Rectal smooth muscle tissue (tissue), 1 donor: ENCODE data around the gene CHRNB1.

ENCODE experiments used
- H3K27ac ChIP-seq: one replicate; pipeline ENCODE4 v1.7.0; 2013; ENCODE audit warnings: low read depth, low read length, inconsistent platforms
- H3K27me3 ChIP-seq: one replicate; pipeline ENCODE4 v1.7.0; 2013; ENCODE audit warnings: low read length; ENCODE audit not compliant: control insufficient read depth, insufficient read depth
- H3K36me3 ChIP-seq: one replicate; pipeline ENCODE4 v1.7.0; 2013; ENCODE audit warnings: low read length; ENCODE audit not compliant: control insufficient read depth, insufficient read depth
- H3K4me1 ChIP-seq: one replicate; pipeline ENCODE4 v1.7.0; 2013; ENCODE audit warnings: low read length; ENCODE audit not compliant: control insufficient read depth, insufficient read depth
- H3K4me3 ChIP-seq: one replicate; pipeline ENCODE4 v1.7.0; 2013; ENCODE audit warnings: low read length
- H3K9ac ChIP-seq: one replicate; pipeline ENCODE4 v1.7.0; 2013; ENCODE audit warnings: low read length

Gene CHRNB1

DNA sequence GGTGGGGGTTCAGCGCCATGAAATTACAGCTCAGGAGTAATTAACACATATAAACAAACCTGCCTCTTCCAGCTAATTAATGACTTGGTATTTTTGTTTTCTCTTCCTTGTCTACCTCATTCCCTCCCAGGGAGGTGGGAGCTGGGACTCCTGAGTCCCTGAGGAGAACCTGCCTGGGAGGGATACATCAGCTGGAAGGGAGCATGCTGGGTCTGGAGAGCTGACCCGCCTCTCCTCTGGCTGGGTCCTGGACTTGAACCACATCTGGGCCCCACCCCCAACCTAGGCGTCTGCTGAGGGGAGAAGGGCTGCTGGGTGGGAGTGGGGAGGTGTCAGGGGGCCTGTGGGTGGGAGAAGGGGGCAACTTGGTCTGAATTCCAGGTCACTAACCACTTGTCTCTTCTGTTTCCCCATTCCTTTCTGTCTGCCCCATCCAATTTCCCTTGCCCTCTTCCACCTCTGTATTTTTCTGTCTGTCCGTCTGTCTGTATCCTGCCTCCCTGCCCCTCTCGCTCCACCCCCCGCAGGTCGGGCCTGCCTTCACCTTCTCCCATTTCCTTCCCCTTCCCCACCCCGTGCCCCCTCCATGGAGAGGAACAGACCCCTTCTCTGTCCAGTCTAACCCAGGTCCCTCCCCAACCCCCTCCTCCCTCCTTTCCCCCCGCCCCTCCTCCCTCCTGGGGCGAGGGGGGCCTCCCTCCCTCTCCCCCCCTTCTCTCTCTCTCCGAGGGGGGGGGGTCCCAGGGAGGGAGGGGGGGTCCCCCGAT, 37.2 kb upstream of the CHRNB1 start, which contains the start of gene NLGN2:
TSS of gene NLGN2 (plus strand) at position 361 of the 767 bp plus-strand sequence. CDS start 411 bp downstream, outside the sequence.
- Histone ChIP-seq H3K27ac (no peak within 1 kb of the TSS), H3K4me3 (no peak within 1 kb of the TSS), H3K27me3 (peaks cover 4% of the 10 kb centered on the region), H3K36me3 (peaks cover 6% of the 10 kb centered on the region), H3K9ac (no peak within 1 kb of the TSS), H3K4me1 (peaks cover 11% of the 10 kb centered on the region)

GRCh38 chr17:7408252-7408727, 36.6 kb upstream of the CHRNB1 start:
- Histone ChIP-seq H3K27ac (no peak overlapping the region), H3K9ac (no peak overlapping the region), H3K4me1 (peaks cover 5% of the 10 kb centered on the region), H3K4me3 (no peak overlapping the region), H3K27me3 (peaks cover 4% of the 10 kb centered on the region), H3K36me3 (peaks cover 6% of the 10 kb centered on the region)

DNA sequence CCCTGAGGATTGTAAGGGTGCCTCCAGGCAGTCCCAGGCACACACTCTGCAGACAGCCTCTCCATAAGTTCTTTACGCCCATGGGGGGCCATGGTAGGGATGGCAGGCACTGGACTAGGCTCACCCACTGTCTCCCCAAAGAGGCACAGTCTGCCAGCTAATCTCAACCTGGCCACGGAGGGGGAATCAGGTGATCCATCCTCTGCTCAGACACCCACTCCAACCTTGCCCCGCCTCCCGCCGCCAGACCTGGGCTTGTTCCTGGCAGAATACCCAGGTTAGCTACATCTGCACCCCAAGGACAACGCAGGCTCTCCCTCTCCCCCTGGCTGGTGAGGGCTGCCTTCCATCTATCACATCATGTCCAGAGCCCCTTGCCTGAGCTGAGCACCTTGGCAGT, 36.0 kb upstream of the CHRNB1 start:
- Histone ChIP-seq H3K27ac (no peak overlapping the region), H3K27me3 (peaks cover 4% of the 10 kb centered on the region), H3K36me3 (peaks cover 6% of the 10 kb centered on the region), H3K9ac (no peak overlapping the region), H3K4me1 (peaks cover 5% of the 10 kb centered on the region), H3K4me3 (no peak overlapping the region)

- H3K27ac ChIP-seq = no peak overlapping the region
- H3K4me1 ChIP-seq = peaks cover 5% of the 10 kb centered on the region
- no peak overlapping the region for H3K4me3 ChIP-seq
- no peak overlapping the region for H3K9ac ChIP-seq
- H3K27me3 ChIP-seq = peaks cover 4% of the 10 kb centered on the region
- H3K36me3 ChIP-seq = peaks cover 6% of the 10 kb centered on the region
Measured at GRCh38 chr17:7409716-7410115, 35.1 kb upstream of the CHRNB1 start.

DNA sequence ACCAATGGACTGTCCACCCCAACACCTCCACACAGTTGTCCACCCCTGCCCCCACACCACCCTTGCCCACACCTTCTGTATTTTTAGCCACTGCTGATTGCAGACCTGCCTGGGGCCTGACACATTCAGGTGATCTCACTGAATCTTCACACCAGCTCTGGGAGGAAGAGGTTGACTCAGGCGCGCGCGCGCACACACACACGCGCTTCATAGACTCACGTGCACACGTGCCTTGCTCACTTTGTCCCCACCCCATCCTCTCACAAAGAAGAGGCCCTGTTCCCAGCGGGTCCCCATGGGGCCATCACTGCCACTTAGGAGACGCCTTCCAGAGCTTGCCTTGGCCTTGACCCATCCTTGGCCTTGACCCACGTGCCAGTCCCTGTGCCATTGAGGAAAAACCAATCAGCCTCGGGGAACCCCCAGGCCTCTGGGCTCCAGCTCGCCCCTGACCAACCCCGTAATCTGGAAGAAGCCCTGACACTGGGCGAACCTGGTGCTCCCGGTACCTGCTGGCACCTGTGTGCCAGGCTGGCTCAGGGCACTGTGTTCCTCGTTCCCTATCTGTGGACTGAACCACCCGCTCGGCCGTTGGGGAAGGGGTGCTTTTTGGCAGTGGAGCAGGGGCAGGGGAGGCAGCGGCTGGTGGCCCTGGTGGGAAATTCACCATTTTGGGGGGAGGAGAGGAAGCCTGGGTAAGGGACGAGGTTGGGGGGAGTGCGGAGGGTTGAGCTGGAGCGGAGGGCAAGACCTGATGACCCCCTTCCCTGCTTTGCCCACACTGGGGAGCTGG, 34.0 kb upstream of the CHRNB1 start:
- Histone ChIP-seq H3K9ac (no peak overlapping the region), H3K27me3 (peaks cover 4% of the 10 kb centered on the region), H3K4me3 (no peak overlapping the region), H3K4me1 (peaks cover 5% of the 10 kb centered on the region), H3K36me3 (peaks cover 6% of the 10 kb centered on the region), H3K27ac (no peak overlapping the region)

- H3K4me3 ChIP-seq = no peak overlapping the region
- H3K4me1 ChIP-seq = no peaks in the 10 kb centered on the region
- H3K27me3 ChIP-seq = peaks cover 4% of the 10 kb centered on the region
- no peak overlapping the region for H3K9ac ChIP-seq
- no peak overlapping the region for H3K27ac ChIP-seq
- H3K36me3 ChIP-seq = peaks cover 6% of the 10 kb centered on the region
Measured at GRCh38 chr17:7411427-7411750, 33.5 kb upstream of the CHRNB1 start.

- H3K4me1 ChIP-seq = no peaks in the 10 kb centered on the region
- H3K4me3 ChIP-seq = no peak overlapping the region
- peaks cover 6% of the 10 kb centered on the region for H3K36me3 ChIP-seq
- no peak overlapping the region for H3K9ac ChIP-seq
- peaks cover 2% of the 10 kb centered on the region for H3K27me3 ChIP-seq
- no peak overlapping the region for H3K27ac ChIP-seq
Measured at GRCh38 chr17:7413346-7413985, 31.4 kb upstream of the CHRNB1 start.

- H3K4me3 ChIP-seq = no peak overlapping the region
- H3K4me1 ChIP-seq = no peaks in the 10 kb centered on the region
- peaks cover 2% of the 10 kb centered on the region for H3K27me3 ChIP-seq
- no peak overlapping the region for H3K27ac ChIP-seq
- no peak overlapping the region for H3K9ac ChIP-seq
- peaks cover 4% of the 10 kb centered on the region for H3K36me3 ChIP-seq
Measured at GRCh38 chr17:7414837-7415236, 30.0 kb upstream of the CHRNB1 start.

DNA sequence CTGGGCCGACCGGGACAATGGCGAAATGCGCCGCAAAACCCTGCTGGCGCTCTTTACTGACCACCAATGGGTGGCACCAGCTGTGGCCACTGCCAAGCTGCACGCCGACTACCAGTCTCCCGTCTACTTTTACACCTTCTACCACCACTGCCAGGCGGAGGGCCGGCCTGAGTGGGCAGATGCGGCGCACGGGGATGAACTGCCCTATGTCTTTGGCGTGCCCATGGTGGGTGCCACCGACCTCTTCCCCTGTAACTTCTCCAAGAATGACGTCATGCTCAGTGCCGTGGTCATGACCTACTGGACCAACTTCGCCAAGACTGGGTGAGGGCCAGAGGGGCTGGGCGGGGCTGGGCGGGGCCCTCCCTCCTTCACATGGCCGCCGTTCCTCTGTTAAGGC, 29.1 kb upstream of the CHRNB1 start:
- no peaks in the 10 kb centered on the region for H3K27me3 ChIP-seq
- H3K4me3 ChIP-seq = no peak overlapping the region
- H3K36me3 ChIP-seq = no peaks in the 10 kb centered on the region
- H3K4me1 ChIP-seq = no peaks in the 10 kb centered on the region
- H3K9ac ChIP-seq = no peak overlapping the region
- H3K27ac ChIP-seq = no peak overlapping the region

- H3K36me3 ChIP-seq = no peaks in the 10 kb centered on the region
- no peak overlapping the region for H3K4me3 ChIP-seq
- no peak overlapping the region for H3K27ac ChIP-seq
- no peak overlapping the region for H3K9ac ChIP-seq
- H3K27me3 ChIP-seq = no peaks in the 10 kb centered on the region
- H3K4me1 ChIP-seq = no peaks in the 10 kb centered on the region
Measured at GRCh38 chr17:7416323-7416722, 28.5 kb upstream of the CHRNB1 start.

DNA sequence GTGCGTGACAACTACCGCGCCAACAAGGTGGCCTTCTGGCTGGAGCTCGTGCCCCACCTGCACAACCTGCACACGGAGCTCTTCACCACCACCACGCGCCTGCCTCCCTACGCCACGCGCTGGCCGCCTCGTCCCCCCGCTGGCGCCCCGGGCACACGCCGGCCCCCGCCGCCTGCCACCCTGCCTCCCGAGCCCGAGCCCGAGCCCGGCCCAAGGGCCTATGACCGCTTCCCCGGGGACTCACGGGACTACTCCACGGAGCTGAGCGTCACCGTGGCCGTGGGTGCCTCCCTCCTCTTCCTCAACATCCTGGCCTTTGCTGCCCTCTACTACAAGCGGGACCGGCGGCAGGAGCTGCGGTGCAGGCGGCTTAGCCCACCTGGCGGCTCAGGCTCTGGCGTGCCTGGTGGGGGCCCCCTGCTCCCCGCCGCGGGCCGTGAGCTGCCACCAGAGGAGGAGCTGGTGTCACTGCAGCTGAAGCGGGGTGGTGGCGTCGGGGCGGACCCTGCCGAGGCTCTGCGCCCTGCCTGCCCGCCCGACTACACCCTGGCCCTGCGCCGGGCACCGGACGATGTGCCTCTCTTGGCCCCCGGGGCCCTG, 27.7 kb upstream of the CHRNB1 start:
- Histone ChIP-seq H3K4me1 (no peaks in the 10 kb centered on the region), H3K9ac (no peak overlapping the region), H3K27ac (no peak overlapping the region)

DNA sequence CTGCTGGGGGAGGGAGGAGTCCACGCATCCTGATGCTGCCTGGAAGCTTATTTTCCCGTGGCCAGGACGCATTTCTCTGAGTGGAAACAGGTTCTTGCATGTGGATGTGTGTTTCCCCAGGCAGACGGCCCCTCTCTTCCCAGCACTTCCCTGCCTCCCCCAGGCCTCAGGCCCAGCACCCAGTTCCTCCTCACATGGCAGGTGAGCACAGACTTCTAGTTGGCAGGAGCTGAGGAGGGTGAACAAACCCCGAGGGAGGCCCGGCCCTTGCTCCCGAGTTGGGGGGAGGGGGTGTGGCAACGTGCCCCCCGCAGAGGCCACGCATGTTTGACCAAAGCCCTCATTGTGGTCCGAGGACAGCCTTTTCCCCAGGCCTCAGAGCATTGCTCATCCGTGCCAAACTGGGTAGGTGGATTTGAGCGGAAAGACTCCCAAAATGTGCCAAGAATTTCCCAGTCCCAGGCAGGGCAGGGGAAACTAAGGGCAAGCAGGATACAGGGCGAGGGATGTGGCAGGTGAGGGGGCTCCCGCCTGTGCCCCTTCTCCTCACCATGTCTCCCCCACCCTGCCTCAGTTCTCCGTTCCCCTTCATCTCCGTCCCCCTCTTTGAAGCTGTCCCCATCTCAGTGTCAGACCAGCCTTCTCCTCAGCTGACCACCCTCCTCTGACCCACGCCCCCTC, 26.2 kb upstream of the CHRNB1 start:
- Histone ChIP-seq H3K36me3 (no peaks in the 10 kb centered on the region), H3K4me1 (no peaks in the 10 kb centered on the region)

More for the DNA sequence above, 27.7 kb upstream of the CHRNB1 start:
- Histone ChIP-seq H3K4me3 (no peak overlapping the region), H3K27me3 (no peaks in the 10 kb centered on the region), H3K36me3 (no peaks in the 10 kb centered on the region)

More for the DNA sequence above, 26.2 kb upstream of the CHRNB1 start:
- Histone ChIP-seq H3K27me3 (no peaks in the 10 kb centered on the region), H3K27ac (no peak overlapping the region), H3K9ac (no peak overlapping the region), H3K4me3 (no peak overlapping the region)
